ENCODE results near the gene VASH2. TPM values are rescaled to one million over a fixed set of nuclear protein-coding genes. Genes with fewer than 3 reads are reported as not detected.
A peak's percentile ranks its signal among the peaks of the same experiment; 100 is the strongest.

The VASH2 gene
- total RNA-seq, 1 donor from 2014 or later, result 27.4 TPM

DNA sequence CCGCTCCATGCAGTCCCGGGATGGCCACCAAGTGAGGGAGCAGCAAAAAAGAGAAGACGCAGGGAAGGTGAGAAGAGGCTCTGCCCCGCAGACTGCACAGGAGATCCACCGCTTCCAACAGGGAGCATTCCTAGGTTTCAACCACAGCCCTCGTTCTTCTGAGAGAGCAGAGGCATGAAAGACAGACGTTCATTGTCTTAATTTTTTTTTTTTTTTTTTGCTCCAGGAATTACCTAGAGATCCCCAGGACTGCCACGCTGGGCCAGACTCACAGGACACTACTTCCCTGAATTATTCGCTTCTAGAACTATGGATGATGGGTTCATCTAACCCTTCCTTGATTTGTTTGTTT lies 33.2 kb upstream of the VASH2 start:
- H3K4me1 Mint-ChIP-seq (ENCODE audit: unreplicated experiment), result peaks cover 6% of the 10 kb centered on the region
- peaks cover 43% of the 10 kb centered on the region for H3K27me3 Mint-ChIP-seq
- peak overlapping the region; percentile 29 for H3K27ac Mint-ChIP-seq
- H3K9me3 Mint-ChIP-seq, result no peaks in the 10 kb centered on the region
- H3K36me3 Mint-ChIP-seq, result no peaks in the 10 kb centered on the region
- no peak for DNase-seq (ENCODE audit: extremely low spot score, unreplicated experiment)
- TF ChIP-seq, protein P1, sequence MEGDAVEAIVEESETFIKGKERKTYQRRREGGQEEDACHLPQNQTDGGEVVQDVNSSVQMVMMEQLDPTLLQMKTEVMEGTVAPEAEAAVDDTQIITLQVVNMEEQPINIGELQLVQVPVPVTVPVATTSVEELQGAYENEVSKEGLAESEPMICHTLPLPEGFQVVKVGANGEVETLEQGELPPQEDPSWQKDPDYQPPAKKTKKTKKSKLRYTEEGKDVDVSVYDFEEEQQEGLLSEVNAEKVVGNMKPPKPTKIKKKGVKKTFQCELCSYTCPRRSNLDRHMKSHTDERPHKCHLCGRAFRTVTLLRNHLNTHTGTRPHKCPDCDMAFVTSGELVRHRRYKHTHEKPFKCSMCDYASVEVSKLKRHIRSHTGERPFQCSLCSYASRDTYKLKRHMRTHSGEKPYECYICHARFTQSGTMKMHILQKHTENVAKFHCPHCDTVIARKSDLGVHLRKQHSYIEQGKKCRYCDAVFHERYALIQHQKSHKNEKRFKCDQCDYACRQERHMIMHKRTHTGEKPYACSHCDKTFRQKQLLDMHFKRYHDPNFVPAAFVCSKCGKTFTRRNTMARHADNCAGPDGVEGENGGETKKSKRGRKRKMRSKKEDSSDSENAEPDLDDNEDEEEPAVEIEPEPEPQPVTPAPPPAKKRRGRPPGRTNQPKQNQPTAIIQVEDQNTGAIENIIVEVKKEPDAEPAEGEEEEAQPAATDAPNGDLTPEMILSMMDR (conservative IDR thresholded peaks at IDR 0.05), result no peak
- peak overlapping the region; percentile 44 for H3K4me3 Mint-ChIP-seq

DNA sequence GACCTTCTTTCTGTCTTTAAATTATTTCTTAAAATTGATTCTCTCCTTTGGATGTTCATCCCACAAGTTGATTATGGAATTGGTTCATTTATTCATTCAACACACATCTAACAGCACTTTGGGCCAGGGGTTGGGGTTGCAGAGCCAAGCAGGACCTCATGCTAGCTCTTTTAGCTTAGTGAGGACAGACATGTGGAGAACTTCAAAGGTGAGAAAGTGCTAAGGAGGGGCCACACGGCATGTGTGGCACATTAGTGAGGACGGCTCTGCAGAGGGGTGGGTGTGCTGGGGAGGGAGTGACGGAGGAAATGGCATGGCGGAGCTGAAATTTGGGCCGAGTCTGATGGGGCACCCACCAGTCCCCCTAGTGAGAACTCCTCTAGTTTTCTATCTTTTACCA lies 32.5 kb upstream of the VASH2 start:
- Mint-ChIP-seq H3K36me3 (no peaks in the 10 kb centered on the region), H3K4me3 (no peak overlapping the region), H3K4me1 (ENCODE audit: unreplicated experiment) (peaks cover 6% of the 10 kb centered on the region), H3K27me3 (peaks cover 35% of the 10 kb centered on the region), H3K27ac (no peak overlapping the region), H3K9me3 (no peaks in the 10 kb centered on the region)
- no peak for DNase-seq (ENCODE audit: extremely low spot score, unreplicated experiment)
- TF ChIP-seq, protein P1 (conservative IDR thresholded peaks at IDR 0.05), result no peak

DNA sequence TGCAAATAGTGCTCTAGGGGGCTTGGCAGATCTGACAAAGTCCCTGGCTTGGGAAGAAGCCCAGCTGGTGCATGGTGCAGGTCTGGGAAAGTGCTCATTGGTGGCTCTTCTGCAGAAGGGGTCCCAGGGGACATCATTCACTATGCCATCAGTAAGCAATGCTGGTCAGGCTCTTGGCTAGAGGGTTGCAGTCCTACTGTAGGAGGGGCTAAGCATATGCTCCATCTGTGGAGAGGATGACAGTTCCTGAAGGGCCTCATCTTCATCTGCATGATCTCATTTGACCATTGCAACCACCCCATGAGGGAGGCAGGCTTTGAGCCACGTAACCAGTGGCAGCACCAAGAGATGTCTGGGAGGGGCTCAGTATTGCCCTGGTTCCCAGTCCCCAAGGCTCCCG lies 31.5 kb upstream of the VASH2 start:
- H3K4me1 Mint-ChIP-seq (ENCODE audit: unreplicated experiment), result peaks cover 6% of the 10 kb centered on the region
- no peaks in the 10 kb centered on the region for H3K9me3 Mint-ChIP-seq
- H3K27me3 Mint-ChIP-seq, result peaks cover 26% of the 10 kb centered on the region

DNA sequence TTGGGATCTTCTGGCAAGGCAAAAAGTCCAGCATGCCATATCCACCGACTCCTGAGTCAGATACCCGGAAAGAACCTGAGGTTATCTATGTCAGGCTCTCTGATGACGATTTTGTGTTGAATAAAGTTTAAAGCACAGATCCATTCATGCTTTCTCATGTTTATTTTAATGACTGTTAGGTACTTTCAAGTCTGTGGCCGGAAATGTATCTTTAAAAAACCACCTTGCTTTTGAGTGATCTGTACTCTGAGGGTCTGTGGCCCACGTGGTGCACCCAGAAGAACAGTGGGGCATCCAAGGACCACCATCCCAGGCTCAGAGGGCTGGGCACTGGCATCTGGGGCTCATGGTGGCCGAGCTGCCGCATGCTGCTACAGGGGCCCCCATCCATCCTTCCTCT lies 30.1 kb upstream of the VASH2 start:
- Mint-ChIP-seq H3K4me1 (ENCODE audit: unreplicated experiment) (peaks cover 7% of the 10 kb centered on the region), H3K9me3 (no peaks in the 10 kb centered on the region), H3K4me3 (no peak overlapping the region), H3K27ac (no peak overlapping the region), H3K27me3 (peaks cover 18% of the 10 kb centered on the region), H3K36me3 (no peaks in the 10 kb centered on the region)
- DNase-seq (ENCODE audit: extremely low spot score, unreplicated experiment), result no peak
- TF ChIP-seq, protein P1 (conservative IDR thresholded peaks at IDR 0.05), result no peak

More for the DNA sequence above, 31.5 kb upstream of the VASH2 start:
- no peaks in the 10 kb centered on the region for H3K36me3 Mint-ChIP-seq
- H3K4me3 Mint-ChIP-seq, result no peak overlapping the region
- no peak overlapping the region for H3K27ac Mint-ChIP-seq
- no peak for DNase-seq (ENCODE audit: extremely low spot score, unreplicated experiment)
- TF ChIP-seq, protein P1 (conservative IDR thresholded peaks at IDR 0.05), result no peak

DNA sequence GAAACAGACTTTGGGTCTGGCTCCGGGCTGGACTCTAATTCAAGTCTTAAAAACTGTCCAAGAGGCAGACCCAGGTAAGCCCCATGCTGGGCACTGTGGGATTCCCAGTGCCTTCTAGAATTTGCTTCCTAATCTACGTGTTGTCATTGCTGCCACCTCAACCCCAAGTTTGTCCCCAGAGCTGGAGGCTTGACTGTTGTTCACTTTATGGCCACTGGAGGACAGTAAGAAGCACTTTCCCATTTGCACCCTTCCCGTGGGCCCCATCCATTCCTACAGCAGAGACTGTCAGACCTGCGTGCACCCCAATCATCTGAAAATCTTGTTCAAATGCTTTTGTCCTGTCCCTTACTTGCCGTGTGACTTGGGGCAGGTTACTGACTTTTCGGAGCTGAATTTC lies 29.4 kb upstream of the VASH2 start:
- H3K4me1 Mint-ChIP-seq (ENCODE audit: unreplicated experiment), result peaks cover 4% of the 10 kb centered on the region
- TF ChIP-seq, protein P1 (conservative IDR thresholded peaks at IDR 0.05), result peak; percentile 41
- no peak overlapping the region for H3K27ac Mint-ChIP-seq
- H3K36me3 Mint-ChIP-seq, result no peaks in the 10 kb centered on the region
- DNase-seq (ENCODE audit: extremely low spot score, unreplicated experiment), result no peak
- H3K9me3 Mint-ChIP-seq, result no peaks in the 10 kb centered on the region
- peaks cover 14% of the 10 kb centered on the region for H3K27me3 Mint-ChIP-seq
- H3K4me3 Mint-ChIP-seq, result no peak overlapping the region

DNA sequence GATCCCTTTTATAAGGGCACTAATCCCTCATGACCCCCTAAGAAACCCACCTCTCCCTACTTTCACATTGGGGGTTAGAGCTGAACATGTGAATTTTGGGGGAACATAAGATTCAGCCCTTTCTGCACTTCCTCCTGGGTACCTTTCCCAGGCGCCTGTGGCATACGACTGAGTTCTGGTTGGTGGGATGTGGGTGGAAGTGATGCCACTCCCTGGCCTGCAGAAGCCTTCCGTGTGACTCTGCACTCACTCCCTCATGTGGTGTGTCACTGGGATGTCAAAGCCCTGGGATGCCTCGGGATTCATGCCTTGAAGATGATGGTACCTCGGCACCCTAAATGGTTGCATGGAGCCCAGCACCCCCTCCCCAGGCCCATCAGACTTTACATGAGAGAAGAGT lies 28.3 kb upstream of the VASH2 start:
- no peak overlapping the region for H3K4me3 Mint-ChIP-seq
- H3K27ac Mint-ChIP-seq, result no peak overlapping the region
- no peak for DNase-seq (ENCODE audit: extremely low spot score, unreplicated experiment)

More for the DNA sequence above, 28.3 kb upstream of the VASH2 start:
- Mint-ChIP-seq H3K4me1 (ENCODE audit: unreplicated experiment) (peaks cover 4% of the 10 kb centered on the region), H3K9me3 (no peaks in the 10 kb centered on the region), H3K36me3 (no peaks in the 10 kb centered on the region), H3K27me3 (peaks cover 10% of the 10 kb centered on the region)
- TF ChIP-seq, protein P1 (conservative IDR thresholded peaks at IDR 0.05), result no peak
